B cell (primary cell): ENCODE results near the gene PCDHGC4. TPM values are rescaled to one million over a fixed set of nuclear protein-coding genes. Genes with fewer than 3 reads are reported as not detected.
A peak's percentile ranks its signal among the peaks of the same experiment; 100 is the strongest.

ENCODE experiments used
- ATAC-seq: fragments of 200-7000 bp; cut with Tn5 transposase; one replicate; pipeline ENCODE4 v1.10.0; 2021; ENCODE audit warnings: low read depth, mild to moderate bottlenecking, moderate number of reproducible peaks, moderate library complexity
- CTCF ChIA-PET: fragments of 350-600 bp; sonication (Branson Sonifier 250); formaldehyde crosslinking; loops from one replicate; lab custom pipeline; 2021; ENCODE audit warnings: antibody characterized with exemption, inconsistent platforms; lab: Charles Lee
- POLR2A ChIA-PET: fragments of 350-600 bp; sonication (Branson Sonifier 250); formaldehyde crosslinking; loops from one replicate; lab custom pipeline; 2021; ENCODE audit warnings: antibody characterized with exemption; lab: Charles Lee
- DNase-seq: peaks from one replicate; pipeline ENCODE4 v3.0.0; 2013
- H2AFZ ChIP-seq: 2 replicates; pipeline ENCODE4 v1.6.1; 2012; ENCODE audit warnings: mild to moderate bottlenecking, low read depth, low read length; ENCODE audit not compliant: insufficient read depth, poor library complexity, severe bottlenecking
- H3K27ac ChIP-seq, 2 donors: 1 replicate in 1 of 2; 2 replicates in 1 of 2; pipeline ENCODE4 v1.5.1; 2012 to 2013; ENCODE audit warnings: low read length in 2 of 2, mild to moderate bottlenecking in 2 of 2, moderate library complexity in 1 of 2
- H3K27me3 ChIP-seq, 4 experiments: fragments of 200-600 bp in 1 of 4; sonication (generic) in 1 of 4; replicated peaks in 1 of 4; 1 replicate in 2 of 4; 2 replicates in 2 of 4; pipeline versions ENCODE4 v1.6.1 to v1.7.0; 2013 to 2016; ENCODE audit warnings: low read length in 3 of 4, mild to moderate bottlenecking in 2 of 4, mixed read lengths in 1 of 4, moderate library complexity in 1 of 4; ENCODE audit not compliant: insufficient read depth in 4 of 4, control insufficient read depth in 3 of 4; ENCODE audit errors: control extremely low read depth in 1 of 4
- H3K36me3 ChIP-seq, 2 experiments: replicated peaks in 1 of 2; 1 replicate in 1 of 2; 2 replicates in 1 of 2; pipeline versions ENCODE4 v1.6.1 to v1.7.1; 2013; ENCODE audit warnings: low read length in 1 of 2; ENCODE audit not compliant: insufficient read depth in 2 of 2, control insufficient read depth in 1 of 2; ENCODE audit errors: control extremely low read depth in 1 of 2, extremely low read depth in 1 of 2
- H3K4me1 ChIP-seq, 2 donors: fragments of 200-600 bp in 1 of 2; sonication (generic) in 1 of 2; 1 replicate in 1 of 2; 2 replicates in 1 of 2; pipeline versions ENCODE4 v1.5.1 to v1.6.1; 2013 to 2017; ENCODE audit warnings: low read length in 2 of 2; ENCODE audit not compliant: control insufficient read depth in 2 of 2, insufficient read depth in 2 of 2
- H3K4me2 ChIP-seq: replicated peaks from 2 replicates; pipeline ENCODE3; 2012; ENCODE audit warnings: mild to moderate bottlenecking, low read depth, low read length; ENCODE audit not compliant: poor library complexity, severe bottlenecking
- H3K4me3 ChIP-seq, 5 experiments: fragments of 200-600 bp in 1 of 5; sonication (generic) in 1 of 5; 1 replicate in 3 of 5; 2 replicates in 2 of 5; pipeline versions ENCODE4 v1.5.1 to v1.7.0; 2011 to 2016; ENCODE audit warnings: low read length in 4 of 5, mild to moderate bottlenecking in 4 of 5, low read depth in 2 of 5, control low read depth in 1 of 5, moderate library complexity in 1 of 5; ENCODE audit not compliant: insufficient read depth in 1 of 5; ENCODE audit errors: control extremely low read depth in 1 of 5, extremely low read depth in 1 of 5
- H3K79me2 ChIP-seq: fragments of 200-600 bp; sonication (generic); one replicate; pipeline ENCODE4 v1.6.0; 2016; ENCODE audit warnings: low read length; ENCODE audit not compliant: control insufficient read depth, insufficient read depth
- H3K9ac ChIP-seq: fragments of 200-600 bp; sonication (generic); 2 replicates; pipeline ENCODE4 v1.6.1; 2017; ENCODE audit warnings: mild to moderate bottlenecking, low read length, moderate library complexity
- H3K9me3 ChIP-seq, 3 donors: one replicate each; pipeline versions ENCODE4 v1.6.1 to v1.7.1; 2013; ENCODE audit warnings: low read length in 2 of 3; ENCODE audit not compliant: control insufficient read depth in 2 of 3, insufficient read depth in 1 of 3; ENCODE audit errors: control extremely low read depth in 1 of 3
- H4K20me1 ChIP-seq: 2 replicates; pipeline ENCODE4 v1.6.0; 2012; ENCODE audit warnings: mild to moderate bottlenecking, low read length; ENCODE audit not compliant: insufficient read depth, control insufficient read depth, poor library complexity, severe bottlenecking
- H3K27ac Mint-ChIP-seq: one replicate; pipeline ENCODE4 v1.8.0; 2021; ENCODE audit warnings: mixed read lengths
- H3K27me3 Mint-ChIP-seq: one replicate; pipeline ENCODE4 v1.8.0; 2021; ENCODE audit warnings: mixed read lengths
- H3K4me1 Mint-ChIP-seq: one replicate; pipeline ENCODE4 v1.8.0; 2021; ENCODE audit warnings: mixed read lengths
- H3K4me3 Mint-ChIP-seq: one replicate; pipeline ENCODE4 v1.8.0; 2021; ENCODE audit warnings: mixed read lengths
- H3K9me3 Mint-ChIP-seq: one replicate; pipeline ENCODE4 v1.8.0; 2022; ENCODE audit warnings: mixed read lengths; ENCODE audit not compliant: insufficient read depth
- EZH2 ChIP-seq: IDR thresholded peaks from 2 replicates; pipeline ENCODE4 v1.6.1; 2012; ENCODE audit warnings: borderline replicate concordance, low read depth, mild to moderate bottlenecking, moderate library complexity, low read length; ENCODE audit not compliant: insufficient read depth, poor library complexity, severe bottlenecking
- WGBS: methylation state at CpG from one replicate; pipeline ENCODE4 v1.1.5; 2013; ENCODE audit warnings: missing lambda C conversion rate; ENCODE audit not compliant: insufficient coverage; 5-methylcytosine and 5-hydroxymethylcytosine counted together
- intact Hi-C: fragments of 100-400 bp; cut with micrococcal nuclease; formaldehyde crosslinking; loops from one replicate; pipeline ENCODE4 v1.10.0; 2022
- polyA minus RNA-seq: library from RNA; depleted of rRNA, polyadenylated mRNA; stranded (reverse); fragments of >200 nt; gene quantifications from 2 replicates; pipeline ENCODE4 v1.2.3, GENCODE V29; 2012
- polyA plus RNA-seq: library from polyadenylated mRNA; depleted of rRNA; stranded (reverse); fragments of >200 nt; gene quantifications from 2 replicates; pipeline ENCODE4 v1.2.3, GENCODE V29; 2012
- total RNA-seq, 2 donors: library from RNA; stranded (reverse); fragments of 120-200 nt in 1 of 2; gene quantifications; 1 replicate in 1 of 2; 2 replicates in 1 of 2; pipeline versions ENCODE4 v1.2.3 to v1.2.4, GENCODE V29; 2013 to 2022
- TF ChIP-seq, protein P1 (sequence below): fragments of 200-600 bp; IDR thresholded peaks from one replicate; pipeline ENCODE4 v1.8.0; 2022; ENCODE audit warnings: antibody characterized with exemption, mild to moderate bottlenecking

The PCDHGC4 gene
- total RNA-seq: 0.42 and 0.75 TPM in 2 replicates
- total RNA-seq (2013): 0.12 TPM
- polyA plus RNA-seq: 0.09 and 0.14 TPM in 2 replicates
- polyA minus RNA-seq: 0.26 and 1.00 TPM in 2 replicates

DNA sequence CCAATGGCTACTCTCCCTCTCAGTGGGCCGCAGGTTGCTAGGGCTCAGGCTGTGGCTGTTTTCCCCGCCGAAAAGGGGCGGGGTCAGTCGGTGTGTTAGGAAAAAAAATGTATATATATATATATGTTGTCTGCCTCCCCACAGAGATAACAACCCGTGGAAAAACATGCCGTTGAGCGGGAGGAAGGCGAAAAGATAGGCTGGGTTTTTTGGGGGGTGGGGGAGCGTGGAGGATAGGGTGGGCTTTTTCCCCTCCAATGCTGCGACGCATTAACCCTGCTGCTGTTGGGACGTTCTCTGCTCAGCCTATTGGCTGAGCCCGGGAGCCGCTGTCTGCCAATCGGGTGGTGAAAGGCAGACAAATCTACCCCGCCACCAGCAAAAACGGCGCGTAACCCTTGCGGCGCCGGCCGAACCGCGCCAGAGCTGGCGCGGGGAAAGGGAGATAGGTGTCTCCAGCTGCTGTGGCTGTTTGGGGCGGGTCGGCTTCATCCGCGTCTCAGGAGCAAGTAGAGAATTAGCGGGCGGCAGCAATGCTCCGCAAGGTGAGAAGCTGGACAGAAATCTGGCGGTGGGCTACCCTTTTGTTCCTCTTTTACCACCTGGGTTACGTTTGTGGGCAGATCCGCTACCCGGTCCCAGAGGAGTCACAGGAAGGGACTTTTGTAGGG, at the start of gene PCDHGC4:
Gene PCDHGC4 (plus strand): TSS at position 390 of the 671 bp plus-strand sequence. CDS start 144 bp downstream, at position 534.
- no peaks in the 10 kb centered on the region for H3K36me3 ChIP-seq
- H3K4me3 Mint-ChIP-seq: peak within 1 kb of the TSS; percentile 40
- H3K4me1 ChIP-seq: peaks cover 15 to 18% of the 10 kb centered on the region in 2 donors
- H2AFZ ChIP-seq: peak within 1 kb of the TSS; percentile 60
- ChIA-PET POLR2A (no interaction called here), CTCF (interaction anchor here (0.6 to 3.0 kb wide), 7 partner anchors 9 to 847 kb away, joined by 3 to 10 read pairs (median 5); partner anchors contain the start of genes PCDHGA12 and PCDHGC3)
- peaks cover 0 to 58% (median 31%) of the 10 kb centered on the region in 4 experiments for H3K27me3 ChIP-seq
- peak within 1 kb of the TSS; percentile 23 for H3K9ac ChIP-seq
- no peaks in the 10 kb centered on the region for H4K20me1 ChIP-seq
- H3K4me3 ChIP-seq: peak within 1 kb of the TSS in 4 of 5 experiments; percentile 3 to 39 (median 18)
- no peak within 1 kb of the TSS for H3K27ac Mint-ChIP-seq
- peaks cover 0 to 12% (median 0%) of the 10 kb centered on the region in 3 donors for H3K9me3 ChIP-seq
- H3K4me1 Mint-ChIP-seq: peaks cover 16% of the 10 kb centered on the region
- DNase-seq (peak; percentile 32), ATAC-seq (peak; percentile 17)
- H3K79me2 ChIP-seq: no peaks in the 10 kb centered on the region
- intact Hi-C loops: no loop called here
- peaks cover 74% of the 10 kb centered on the region for H3K27me3 Mint-ChIP-seq
- TF ChIP-seq EZH2: no peak
- H3K27ac ChIP-seq: no peak within 1 kb of the TSS
- no peaks in the 10 kb centered on the region for H3K9me3 Mint-ChIP-seq
- WGBS: 3% methylated on average over 29 of the region's 39 CpGs
- peak within 1 kb of the TSS; percentile 66 for H3K4me2 ChIP-seq

DNA sequence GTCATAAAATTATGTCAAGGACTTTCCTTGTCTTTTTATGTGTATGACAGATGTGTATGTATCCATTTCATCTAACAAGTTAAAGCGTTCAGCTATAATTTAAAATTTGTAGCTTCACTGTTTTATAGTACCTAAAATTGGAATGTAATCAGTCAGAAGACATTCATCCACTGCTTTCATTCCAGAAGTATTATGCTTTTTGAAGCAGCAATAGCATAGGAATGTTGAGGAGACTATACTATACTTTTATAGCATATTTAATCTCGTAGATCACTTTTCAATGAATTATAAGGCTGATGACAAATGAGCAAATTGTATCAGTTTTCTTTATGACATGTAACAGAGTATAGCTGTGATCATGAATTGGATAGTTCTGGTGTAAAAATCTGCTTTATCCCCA, 47.6 kb upstream of the PCDHGC4 start:
- ChIA-PET POLR2A (no interaction called here), CTCF (no interaction called here)
- no peak overlapping the region for H3K27ac Mint-ChIP-seq
- no peak overlapping the region for H2AFZ ChIP-seq
- H3K27me3 Mint-ChIP-seq: peaks cover 12% of the 10 kb centered on the region
- no peak overlapping the region for H3K4me2 ChIP-seq
- no peaks in the 10 kb centered on the region for H3K79me2 ChIP-seq
- H3K9me3 ChIP-seq: peaks cover 0 to 30% (median 6%) of the 10 kb centered on the region in 3 donors
- no CpG with 5 or more reads among the region's 2 CpGs for WGBS
- H3K4me1 Mint-ChIP-seq: no peaks in the 10 kb centered on the region
- H3K4me3 ChIP-seq: no peak overlapping the region
- peaks cover 0 to 19% (median 2%) of the 10 kb centered on the region in 4 experiments for H3K27me3 ChIP-seq
- intact Hi-C loops: no loop called here
- ATAC-seq: no peak
- H3K36me3 ChIP-seq: no peaks in the 10 kb centered on the region
- no peak overlapping the region for H3K9ac ChIP-seq
- peaks cover 2% of the 10 kb centered on the region for H3K9me3 Mint-ChIP-seq
- TF ChIP-seq, protein P1, sequence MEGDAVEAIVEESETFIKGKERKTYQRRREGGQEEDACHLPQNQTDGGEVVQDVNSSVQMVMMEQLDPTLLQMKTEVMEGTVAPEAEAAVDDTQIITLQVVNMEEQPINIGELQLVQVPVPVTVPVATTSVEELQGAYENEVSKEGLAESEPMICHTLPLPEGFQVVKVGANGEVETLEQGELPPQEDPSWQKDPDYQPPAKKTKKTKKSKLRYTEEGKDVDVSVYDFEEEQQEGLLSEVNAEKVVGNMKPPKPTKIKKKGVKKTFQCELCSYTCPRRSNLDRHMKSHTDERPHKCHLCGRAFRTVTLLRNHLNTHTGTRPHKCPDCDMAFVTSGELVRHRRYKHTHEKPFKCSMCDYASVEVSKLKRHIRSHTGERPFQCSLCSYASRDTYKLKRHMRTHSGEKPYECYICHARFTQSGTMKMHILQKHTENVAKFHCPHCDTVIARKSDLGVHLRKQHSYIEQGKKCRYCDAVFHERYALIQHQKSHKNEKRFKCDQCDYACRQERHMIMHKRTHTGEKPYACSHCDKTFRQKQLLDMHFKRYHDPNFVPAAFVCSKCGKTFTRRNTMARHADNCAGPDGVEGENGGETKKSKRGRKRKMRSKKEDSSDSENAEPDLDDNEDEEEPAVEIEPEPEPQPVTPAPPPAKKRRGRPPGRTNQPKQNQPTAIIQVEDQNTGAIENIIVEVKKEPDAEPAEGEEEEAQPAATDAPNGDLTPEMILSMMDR: no peak
- no peak for TF ChIP-seq EZH2
- no peak overlapping the region for H3K27ac ChIP-seq
- no peak for DNase-seq
- no peaks in the 10 kb centered on the region for H3K4me1 ChIP-seq
- H3K4me3 Mint-ChIP-seq: no peak overlapping the region
- no peaks in the 10 kb centered on the region for H4K20me1 ChIP-seq
